BLaER1 (cell line): ENCODE data around the gene MTHFD1L.
"Not testable (repeated sequence)": the region's sequence is repeated elsewhere in the genome, so short reads cannot be mapped to it uniquely, and the experiment has no call there.

ENCODE experiments used
- H3K27ac ChIP-seq: shearing (Covaris generic); formaldehyde crosslinking; 2 replicates; pipeline ENCODE4 v1.8.1; 2022
- H3K27me3 ChIP-seq: shearing (Covaris generic); formaldehyde crosslinking; 2 replicates; pipeline ENCODE4 v1.8.1; 2022
- H3K36me3 ChIP-seq: shearing (Covaris generic); formaldehyde crosslinking; 2 replicates; pipeline ENCODE4 v1.8.1; 2022
- H3K4me1 ChIP-seq: shearing (Covaris generic); formaldehyde crosslinking; 2 replicates; pipeline ENCODE4 v1.8.1; 2022
- H3K4me2 ChIP-seq: shearing (Covaris generic); formaldehyde crosslinking; 2 replicates; pipeline ENCODE4 v1.8.1; 2022
- H3K4me3 ChIP-seq: shearing (Covaris generic); formaldehyde crosslinking; 2 replicates; pipeline ENCODE4 v1.8.1; 2022
- H3K9ac ChIP-seq: shearing (Covaris generic); formaldehyde crosslinking; 2 replicates; pipeline ENCODE4 v1.8.1; 2022
- H3K9me3 ChIP-seq: shearing (Covaris generic); formaldehyde crosslinking; 2 replicates; pipeline ENCODE4 v1.8.1; 2022
- H4K20me1 ChIP-seq: shearing (Covaris generic); formaldehyde crosslinking; 2 replicates; pipeline ENCODE4 v1.8.1; 2022
- Cebpa-rat ChIP-seq: shearing (Covaris generic); IDR thresholded peaks from 2 replicates; pipeline ENCODE4 v1.8.1; 2022

MTHFD1L gene

DNA sequence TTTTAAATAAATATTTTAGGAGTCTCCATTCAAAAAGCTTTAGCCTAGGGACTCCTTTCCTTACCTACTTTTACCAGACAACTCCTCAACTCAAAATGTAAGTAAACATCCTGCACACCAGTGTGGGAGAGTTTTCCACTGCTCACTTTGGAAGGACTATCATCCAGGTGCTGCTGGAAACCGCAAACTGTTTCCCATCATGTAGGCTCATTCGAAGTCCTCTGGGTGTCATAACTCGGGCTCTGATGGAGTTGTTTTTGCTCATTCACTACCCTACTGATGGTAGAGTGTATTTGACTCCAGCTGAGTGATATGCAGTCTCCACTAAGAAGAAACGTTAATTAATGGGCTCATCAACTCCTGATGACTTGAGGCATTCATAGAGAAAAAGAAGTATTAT lies 237.8 kb downstream of the MTHFD1L start:
- no peak for TF ChIP-seq Cebpa-rat

DNA sequence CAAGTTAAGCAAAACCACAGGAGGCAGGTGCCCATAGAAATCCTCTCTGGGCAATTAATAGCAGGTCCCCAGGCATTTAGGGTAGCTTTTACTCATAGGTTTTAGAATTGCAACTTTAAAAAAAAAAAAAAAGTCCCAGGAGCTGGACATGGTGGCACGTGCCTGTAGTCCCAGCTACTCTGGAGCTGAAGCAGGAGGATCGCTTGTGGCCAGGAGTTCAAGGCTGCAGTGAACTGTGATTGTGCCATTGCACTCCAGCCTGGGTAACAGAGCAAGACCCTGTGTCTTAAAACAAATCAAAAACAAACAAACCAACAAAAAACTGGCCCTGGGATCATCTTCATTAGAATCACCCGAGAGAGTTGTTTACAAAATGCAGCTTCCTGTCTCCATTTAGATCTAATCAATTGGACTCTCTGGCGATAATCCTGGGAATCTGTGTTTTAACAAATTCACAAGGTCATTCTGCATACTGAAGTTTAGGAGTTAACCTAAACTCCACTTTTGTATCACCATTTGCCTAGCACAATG lies 242.5 kb downstream of the MTHFD1L start:
- Histone ChIP-seq H3K4me1 (peaks cover 6% of the 10 kb centered on the region; the same call in 1 of the 2 replicates), H3K36me3 (peaks cover 13% of the 10 kb centered on the region; the same call in 1 of the 2 replicates)
- TF ChIP-seq Cebpa-rat = no peak

More for the DNA sequence above, 237.8 kb downstream of the MTHFD1L start:
- Histone ChIP-seq H3K9ac (no peak overlapping the region), H3K4me2 (no peak overlapping the region), H3K4me1 (peaks cover 6% of the 10 kb centered on the region; the same call in 1 of the 2 replicates), H3K27ac (no peak overlapping the region), H3K4me3 (no peak overlapping the region), H3K36me3 (peaks cover 52% of the 10 kb centered on the region), H4K20me1 (no peaks in the 10 kb centered on the region), H3K27me3 (no peaks in the 10 kb centered on the region), H3K9me3 (no peaks in the 10 kb centered on the region)

GRCh38 chr6:151108548-151108947 lies 243.0 kb downstream of the MTHFD1L start:
- Histone ChIP-seq H4K20me1 (no peaks in the 10 kb centered on the region), H3K4me2 (no peak overlapping the region), H3K27ac (no peak overlapping the region), H3K27me3 (no peaks in the 10 kb centered on the region), H3K4me1 (peaks cover 6% of the 10 kb centered on the region; the same call in 1 of the 2 replicates), H3K36me3 (peaks cover 7% of the 10 kb centered on the region; the same call in 1 of the 2 replicates), H3K4me3 (no peak overlapping the region), H3K9me3 (no peaks in the 10 kb centered on the region), H3K9ac (no peak overlapping the region)
- TF ChIP-seq Cebpa-rat = no peak

More for the DNA sequence above, 242.5 kb downstream of the MTHFD1L start:
- Histone ChIP-seq H3K4me3 (no peak overlapping the region), H3K4me2 (no peak overlapping the region), H3K9ac (no peak overlapping the region), H3K27me3 (no peaks in the 10 kb centered on the region), H3K27ac (no peak overlapping the region), H4K20me1 (no peaks in the 10 kb centered on the region), H3K9me3 (no peaks in the 10 kb centered on the region)

GRCh38 chr6:151109361-151109760 lies 243.9 kb downstream of the MTHFD1L start:
- H3K36me3 ChIP-seq = no peaks in the 10 kb centered on the region
- H3K27me3 ChIP-seq = no peaks in the 10 kb centered on the region
- no peak overlapping the region for H3K9ac ChIP-seq
- H3K27ac ChIP-seq = no peak overlapping the region
- no peak for TF ChIP-seq Cebpa-rat
- no peaks in the 10 kb centered on the region for H3K9me3 ChIP-seq
- H3K4me3 ChIP-seq = no peak overlapping the region
- H3K4me1 ChIP-seq = peaks cover 6% of the 10 kb centered on the region; the same call in 1 of the 2 replicates
- H4K20me1 ChIP-seq = no peaks in the 10 kb centered on the region
- no peak overlapping the region for H3K4me2 ChIP-seq

- no peak overlapping the region for H3K9ac ChIP-seq
- H4K20me1 ChIP-seq = no peaks in the 10 kb centered on the region
- H3K4me2 ChIP-seq = no peak overlapping the region
- H3K9me3 ChIP-seq = no peaks in the 10 kb centered on the region
- peaks cover 6% of the 10 kb centered on the region; the same call in 1 of the 2 replicates for H3K4me1 ChIP-seq
- no peak overlapping the region for H3K4me3 ChIP-seq
- no peaks in the 10 kb centered on the region for H3K36me3 ChIP-seq
- no peak for TF ChIP-seq Cebpa-rat
- no peaks in the 10 kb centered on the region for H3K27me3 ChIP-seq
- H3K27ac ChIP-seq = no peak overlapping the region
These were observed 244.5 kb downstream of the MTHFD1L start for GRCh38 chr6:151109869-151110575.

DNA sequence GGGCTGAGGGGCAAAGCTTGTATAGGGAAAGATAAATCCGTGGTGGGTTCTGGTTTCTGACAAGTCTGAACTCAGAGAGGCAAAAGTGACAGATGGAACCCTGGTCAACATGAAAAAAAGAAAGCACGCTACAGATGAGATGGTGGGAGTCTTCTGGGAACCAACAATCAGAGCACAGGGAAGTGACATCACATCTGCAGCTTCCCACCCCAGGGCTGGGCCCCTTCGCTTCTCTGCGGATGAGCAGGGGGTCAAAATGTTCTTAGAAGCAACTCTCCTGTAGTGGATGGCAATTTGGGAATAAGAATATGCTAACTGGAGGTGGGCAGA lies 245.0 kb downstream of the MTHFD1L start:
- Histone ChIP-seq H4K20me1 (no peaks in the 10 kb centered on the region), H3K4me2 (no peak overlapping the region), H3K27ac (no peak overlapping the region), H3K9ac (no peak overlapping the region), H3K36me3 (no peaks in the 10 kb centered on the region), H3K4me3 (no peak overlapping the region), H3K27me3 (no peaks in the 10 kb centered on the region), H3K4me1 (peaks cover 6% of the 10 kb centered on the region; the same call in 1 of the 2 replicates), H3K9me3 (no peaks in the 10 kb centered on the region)
- TF ChIP-seq Cebpa-rat = no peak

- H3K36me3 ChIP-seq = no peaks in the 10 kb centered on the region
- no peaks in the 10 kb centered on the region for H4K20me1 ChIP-seq
- H3K4me1 ChIP-seq = peaks cover 6% of the 10 kb centered on the region; the same call in 1 of the 2 replicates
- no peak overlapping the region for H3K27ac ChIP-seq
- H3K4me3 ChIP-seq = no peak overlapping the region
- no peaks in the 10 kb centered on the region for H3K9me3 ChIP-seq
- TF ChIP-seq Cebpa-rat = no peak
- no peak overlapping the region for H3K9ac ChIP-seq
- H3K27me3 ChIP-seq = no peaks in the 10 kb centered on the region
- H3K4me2 ChIP-seq = no peak overlapping the region
These were observed 246.2 kb downstream of the MTHFD1L start for GRCh38 chr6:151111670-151112069.

- TF ChIP-seq Cebpa-rat = no peak
- Histone ChIP-seq H4K20me1 (no peaks in the 10 kb centered on the region), H3K36me3 (no peaks in the 10 kb centered on the region), H3K27ac (no peak overlapping the region), H3K9me3 (no peaks in the 10 kb centered on the region), H3K9ac (no peak overlapping the region), H3K4me2 (no peak overlapping the region), H3K4me1 (peaks cover 6% of the 10 kb centered on the region; the same call in 1 of the 2 replicates), H3K27me3 (no peaks in the 10 kb centered on the region), H3K4me3 (no peak overlapping the region)
These were observed 246.6 kb downstream of the MTHFD1L start for GRCh38 chr6:151112130-151112529.

GRCh38 chr6:151112884-151113283 lies 247.4 kb downstream of the MTHFD1L start:
- not testable (repeated sequence) for H3K4me1 ChIP-seq, H3K27me3 ChIP-seq, H3K4me3 ChIP-seq, H4K20me1 ChIP-seq, H3K4me2 ChIP-seq, H3K27ac ChIP-seq, H3K9ac ChIP-seq, H3K36me3 ChIP-seq, H3K9me3 ChIP-seq

DNA sequence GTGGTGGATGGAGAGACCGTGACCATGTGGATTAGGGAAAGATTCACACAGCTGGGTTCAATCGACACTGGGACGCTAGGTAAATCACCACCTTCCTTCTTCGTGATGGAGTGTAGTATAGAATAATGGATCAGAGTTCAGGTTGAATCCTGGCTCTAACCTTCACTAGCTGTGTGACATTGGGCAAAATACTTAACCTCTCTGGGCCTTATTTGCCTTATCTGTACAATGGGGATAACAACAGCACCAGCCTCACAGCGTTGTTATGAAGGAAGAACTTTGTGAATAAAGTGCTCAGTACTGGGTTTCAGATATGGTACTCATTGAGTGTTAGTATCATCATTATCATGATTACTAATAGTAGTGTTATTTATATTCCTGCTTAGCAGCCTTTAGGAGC lies 248.1 kb downstream of the MTHFD1L start:
- Histone ChIP-seq H3K36me3 (no peaks in the 10 kb centered on the region), H3K4me3 (no peak overlapping the region), H3K4me2 (no peak overlapping the region), H3K4me1 (0 out of 2 replicates have a peak, but pooled peaks cover 5% of the 10 kb centered on the region), H3K9me3 (no peaks in the 10 kb centered on the region), H3K9ac (no peak overlapping the region), H3K27me3 (no peaks in the 10 kb centered on the region), H4K20me1 (no peaks in the 10 kb centered on the region), H3K27ac (no peak overlapping the region)
- no peak for TF ChIP-seq Cebpa-rat
